ENCODE data around the gene UBALD1. TPM values are rescaled to one million over a fixed set of nuclear protein-coding genes. Genes with fewer than 3 reads are reported as not detected.
"Not testable (repeated sequence)": the region's sequence is repeated elsewhere in the genome, so short reads cannot be mapped to it uniquely, and the experiment has no call there.

Gene UBALD1
- total RNA-seq, 4 donors from 2014 or later, result 5.5 to 16.3 (median 6.7) TPM

- no peak for TF ChIP-seq CTCF (IDR thresholded peaks at IDR 0.05)
- DNase-seq (ENCODE audit: low spot score) (no peak), ATAC-seq (ENCODE audit: low FRiP score) (no peak)
Observed at GRCh38 chr16:4586291-4586690, 28.4 kb downstream of the UBALD1 start.

GRCh38 chr16:4583906-4584305, 30.8 kb downstream of the UBALD1 start:
- no peak for TF ChIP-seq CTCF (IDR thresholded peaks at IDR 0.05)
- ATAC-seq (ENCODE audit: low FRiP score), result no peak
- no peak for DNase-seq (ENCODE audit: low spot score)

GRCh38 chr16:4580250-4580649, 34.4 kb downstream of the UBALD1 start:
- TF ChIP-seq CTCF (IDR thresholded peaks at IDR 0.05), result no peak
- DNase-seq (ENCODE audit: low spot score) (no peak), ATAC-seq (ENCODE audit: low FRiP score) (peak; percentile 78)

- DNase-seq (ENCODE audit: low spot score), result no peak
- ATAC-seq (ENCODE audit: low FRiP score), result no peak
- no peak for TF ChIP-seq CTCF (IDR thresholded peaks at IDR 0.05)
Observed at GRCh38 chr16:4578961-4579530, 35.6 kb downstream of the UBALD1 start.

- TF ChIP-seq CTCF (IDR thresholded peaks at IDR 0.05), result no peak
- no peak for DNase-seq (ENCODE audit: low spot score)
- no peak for ATAC-seq (ENCODE audit: low FRiP score)
Observed at GRCh38 chr16:4576008-4576407, 38.7 kb downstream of the UBALD1 start.

- no peak for TF ChIP-seq CTCF (IDR thresholded peaks at IDR 0.05)
- ATAC-seq (ENCODE audit: low FRiP score), result no peak
- no peak for DNase-seq (ENCODE audit: low spot score)
Observed at GRCh38 chr16:4574919-4575705, 39.6 kb downstream of the UBALD1 start.

- not testable (repeated sequence) for ATAC-seq (ENCODE audit: low FRiP score); DNase-seq (ENCODE audit: low spot score)
Observed at GRCh38 chr16:4573926-4574325, 40.8 kb downstream of the UBALD1 start.
